SHP77 (cell line): ENCODE data around the gene HOXB5.

Source experiments
- DNase-seq, 2 experiments: peaks; one replicate each; lab custom pipeline; 2025; lab: John Stamatoyannopoulos, UW

The HOXB5 gene

GRCh38 chr17:48615963-48616716, 22.6 kb upstream of the HOXB5 start:
- DNase-seq = no peak

- peak in 1 of 2 experiments; percentile 20 for DNase-seq
Measured at GRCh38 chr17:48615047-48615962, 21.7 kb upstream of the HOXB5 start, which contains the start of gene HOXB8. HOXB8 (minus strand) TSS chr17:48615292; CDS start chr17:48614704, 588 bp downstream.

GRCh38 chr17:48613862-48614694, 20.5 kb upstream of the HOXB5 start:
- DNase-seq = peak in 1 of 2 experiments; percentile 31

- DNase-seq = peak in 1 of 2 experiments; percentile 67
Measured at GRCh38 chr17:48612854-48613691, 19.5 kb upstream of the HOXB5 start.

GRCh38 chr17:48612456-48612853, 18.9 kb upstream of the HOXB5 start:
- DNase-seq = peak; percentile 43 to 55

GRCh38 chr17:48611681-48612455, 18.3 kb upstream of the HOXB5 start:
- DNase-seq = peak; percentile 92 to 96

- DNase-seq = peak; percentile 49 to 63
Measured at GRCh38 chr17:48611213-48611612, 17.6 kb upstream of the HOXB5 start.

GRCh38 chr17:48610282-48611211, 17.0 kb upstream of the HOXB5 start, which contains the start of gene HOXB7:
HOXB7 (minus strand) TSS chr17:48611017; CDS start chr17:48610918, 99 bp downstream.
- DNase-seq = peak; percentile 66 to 75

- DNase-seq = no peak
Measured at GRCh38 chr17:48609759-48610281, 16.2 kb upstream of the HOXB5 start.

GRCh38 chr17:48609033-48609432, 15.5 kb upstream of the HOXB5 start:
- no peak for DNase-seq

- DNase-seq = no peak
Measured at GRCh38 chr17:48608494-48608834, 14.9 kb upstream of the HOXB5 start.

- no peak for DNase-seq
Measured at GRCh38 chr17:48606892-48607614, 13.5 kb upstream of the HOXB5 start.

GRCh38 chr17:48605991-48606891, 12.7 kb upstream of the HOXB5 start:
- DNase-seq = no peak

GRCh38 chr17:48605409-48605919, 11.9 kb upstream of the HOXB5 start:
- no peak for DNase-seq

GRCh38 chr17:48604770-48605329, 11.3 kb upstream of the HOXB5 start, which contains the start of gene HOXB6:
HOXB6 (minus strand) TSS chr17:48604986; CDS start chr17:48598150, 6,836 bp downstream.
- peak in 1 of 2 experiments; percentile 15 for DNase-seq
